K562 (cell line): ENCODE measurements around the gene LRRC43. TPM values are rescaled to one million over a fixed set of nuclear protein-coding genes. Genes with fewer than 3 reads are reported as not detected.
A peak's percentile ranks its signal among the peaks of the same experiment; 100 is the strongest.

Experiments
- CHCHD3 ChIP-seq: fragments of 250-450 bp; sonication (Bioruptor Pico); IDR thresholded peaks from 2 replicates; pipeline ENCODE4 v2.1.2; 2022; ENCODE audit warnings: mild to moderate bottlenecking
- ETV1 ChIP-seq: fragments of 450-650 bp; conservative IDR thresholded peaks from 2 replicates; pipeline ENCODE4 v1.6.1; 2016; ENCODE audit warnings: missing genetic modification characterization, control low read depth, low read depth, missing compliant biosample characterization
- FOXA1 ChIP-seq: fragments of 450-650 bp; IDR thresholded peaks from 2 replicates; pipeline ENCODE4 v1.6.1; 2016; ENCODE audit warnings: mild to moderate bottlenecking, borderline replicate concordance
- FOXK1 ChIP-seq: sonication (generic); formaldehyde crosslinking; IDR thresholded peaks from 2 replicates; pipeline ENCODE4 v1.8.0; 2022; ENCODE audit warnings: missing genetic modification reagents, mild to moderate bottlenecking, borderline replicate concordance
- HSF4 ChIP-seq: fragments of 250-450 bp; sonication (Bioruptor Pico); IDR thresholded peaks from 2 replicates; pipeline ENCODE4 v2.1.2; 2022; ENCODE audit warnings: mild to moderate bottlenecking, moderate library complexity, borderline replicate concordance
- MTA3 ChIP-seq: fragments of 450-650 bp; formaldehyde crosslinking; IDR thresholded peaks from 2 replicates; pipeline ENCODE4 v1.6.1; 2017; ENCODE audit warnings: mild to moderate bottlenecking, borderline replicate concordance
- POLR2A ChIP-seq: fragments of 450-650 bp; conservative IDR thresholded peaks from 2 replicates; pipeline ENCODE4 v1.6.1; 2016
- POLR2G ChIP-seq: fragments of 200-400 bp; formaldehyde crosslinking; IDR thresholded peaks from 2 replicates; pipeline ENCODE4 v1.6.1; 2017; ENCODE audit warnings: low read depth, mild to moderate bottlenecking, antibody characterized with exemption, low read length, moderate library complexity
- RAD51 ChIP-seq: fragments of 450-650 bp; IDR thresholded peaks from 2 replicates; pipeline ENCODE4 v1.7.1; 2016; ENCODE audit warnings: low read depth, mild to moderate bottlenecking, borderline replicate concordance
- SAFB2 ChIP-seq: fragments of 200-400 bp; formaldehyde crosslinking; IDR thresholded peaks from 2 replicates; pipeline ENCODE4 v1.6.1; 2018; ENCODE audit warnings: borderline replicate concordance, low read length, low read depth, moderate library complexity; ENCODE audit not compliant: severe bottlenecking
- TRIM24 ChIP-seq, 2 experiments: fragments of 450-650 bp; IDR thresholded peaks; 2 replicates each; pipeline ENCODE4 v1.6.1; 2016
- ZNF121 ChIP-seq: sonication (generic); formaldehyde crosslinking; conservative IDR thresholded peaks from 2 replicates; pipeline ENCODE4 v1.8.0; 2022; ENCODE audit warnings: missing genetic modification reagents
- ZNF583 ChIP-seq: fragments of 250-450 bp; sonication (Bioruptor Pico); IDR thresholded peaks from 2 replicates; pipeline ENCODE4 v1.4.0; 2020
- ZNF785 ChIP-seq: fragments of 250-450 bp; sonication (Bioruptor Pico); IDR thresholded peaks from 2 replicates; pipeline ENCODE4 v1.4.0; 2020; ENCODE audit warnings: mild to moderate bottlenecking
- polyA plus RNA-seq, 8 experiments: library from polyadenylated mRNA; depleted of rRNA in 4 of 8; stranded (reverse) in 5 of 8; unstranded in 3 of 8; fragments of >200 nt; fragmentation: Nextera tagmentation in 2 of 8; fragmentation: Illumina TruSeq in 1 of 8; extraction: Ambion mirVana in 2 of 8; extraction: Trizol in 1 of 8; gene quantifications; 2 replicates each; pipeline versions ENCODE4 v1.2.1 to v1.2.3, GENCODE V29; 2011 to 2014; ENCODE audit warnings: inconsistent platforms in 1 of 8, missing spikeins in 1 of 8
- total RNA-seq, 7 experiments: library from RNA; depleted of rRNA in 6 of 7; stranded (reverse); fragments of >200 nt in 6 of 7; fragmentation: Illumina TruSeq in 2 of 7; extraction: Trizol in 2 of 7; gene quantifications; 2 replicates each; pipeline versions ENCODE4 v1.2.1 to v1.2.3, GENCODE V29; 2011 to 2021; ENCODE audit warnings: low replicate concordance in 1 of 7
- TF ChIP-seq, protein P1 (sequence below): fragments of 200-800 bp; sonication (Bioruptor generic); IDR thresholded peaks from 2 replicates; pipeline ENCODE4 v1.6.1; 2017; ENCODE audit warnings: missing genetic modification characterization, missing compliant biosample characterization
- TF ChIP-seq, protein P2 (sequence below), 3 experiments: fragments of 200-800 bp in 1 of 3; fragments of 250-450 bp in 1 of 3; fragments of 450-650 bp in 1 of 3; sonication (Bioruptor Pico) in 1 of 3; sonication (Bioruptor generic) in 1 of 3; formaldehyde crosslinking in 1 of 3; IDR thresholded peaks; 2 replicates each; pipeline versions ENCODE4 v1.6.1 to v1.8.0; 2016 to 2022; ENCODE audit warnings: mild to moderate bottlenecking in 2 of 3, missing genetic modification characterization in 2 of 3, missing compliant biosample characterization in 1 of 3, moderate library complexity in 1 of 3
- TF ChIP-seq, protein P3 (sequence below), 2 experiments: fragments of 200-800 bp in 1 of 2; sonication (Bioruptor generic) in 1 of 2; sonication (generic) in 1 of 2; formaldehyde crosslinking in 1 of 2; IDR thresholded peaks in 1 of 2; conservative IDR thresholded peaks in 1 of 2; 2 replicates each; pipeline versions ENCODE4 v1.5.0 to v1.6.1; 2016 to 2020; ENCODE audit warnings: missing compliant biosample characterization in 1 of 2, missing genetic modification characterization in 1 of 2, missing genetic modification reagents in 1 of 2
- TF ChIP-seq, protein P4 (sequence below): fragments of 250-450 bp; sonication (Bioruptor Pico); IDR thresholded peaks from 2 replicates; pipeline ENCODE4 v1.5.1; 2021; ENCODE audit warnings: mild to moderate bottlenecking

The LRRC43 gene
- total and polyA plus RNA-seq, 9 of the 15 experiments (the other 6 are each of a cell fraction or from before 2014, with no cell fraction given), result 0.19 TPM; not detected in 8

DNA sequence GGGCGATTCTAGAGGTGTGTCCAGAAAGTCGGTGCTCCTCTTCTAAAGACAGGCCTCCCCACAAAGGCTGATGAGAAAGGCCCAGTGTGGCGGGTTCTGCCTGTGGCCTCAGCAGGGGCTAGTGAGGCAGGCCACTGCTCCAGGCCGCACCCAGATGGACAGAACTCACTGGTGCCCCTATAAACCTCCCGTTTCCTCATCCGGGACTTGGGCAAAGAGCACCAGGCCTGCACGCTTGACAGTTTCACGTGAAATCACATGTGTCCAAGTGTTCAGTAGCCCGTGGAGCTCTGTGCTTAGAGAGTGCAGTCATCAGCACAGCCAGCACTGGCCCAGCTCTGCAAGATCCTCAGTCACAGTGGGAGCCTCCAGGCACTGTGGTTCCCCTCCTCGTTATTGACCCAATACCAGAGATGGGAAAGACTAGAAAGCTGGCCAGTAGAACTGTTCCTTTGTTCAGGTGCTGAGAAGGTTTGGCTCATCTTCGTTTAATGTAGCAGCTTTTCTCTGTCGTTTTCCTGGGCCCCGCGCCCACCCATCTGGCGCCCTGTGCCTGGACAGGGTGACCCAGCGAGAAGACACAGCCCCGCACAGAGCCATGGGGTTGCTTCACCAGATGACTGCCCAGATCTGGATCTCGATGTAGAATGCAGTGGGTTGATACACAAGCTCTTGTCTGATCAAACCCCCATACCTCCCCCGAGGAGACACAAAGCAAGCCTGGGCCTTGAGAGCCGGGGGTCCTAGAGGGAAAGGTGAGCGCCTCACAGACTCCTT lies 35.2 kb upstream of the LRRC43 start (continued):
- TF ChIP-seq HSF4 (CRISPR knock-in tag) (no peak), TRIM24 (IDR thresholded peaks at IDR 0.05) (no peak), ZNF583 (CRISPR knock-in tag) (no peak), CHCHD3 (CRISPR knock-in tag) (no peak), ZNF785 (CRISPR knock-in tag) (no peak), FOXK1 (no peak), POLR2G (peak; percentile 50; the same call in 1 of the 2 replicates), SAFB2 (no peak), POLR2A (peak; percentile 66), RAD51 (no peak), MTA3 (no peak), FOXA1 (no peak), ETV1 (tag) (no peak), ZNF121 (0 out of 2 replicates have a peak, but pooled peaks have one; percentile 34)
- TF ChIP-seq, protein P1, sequence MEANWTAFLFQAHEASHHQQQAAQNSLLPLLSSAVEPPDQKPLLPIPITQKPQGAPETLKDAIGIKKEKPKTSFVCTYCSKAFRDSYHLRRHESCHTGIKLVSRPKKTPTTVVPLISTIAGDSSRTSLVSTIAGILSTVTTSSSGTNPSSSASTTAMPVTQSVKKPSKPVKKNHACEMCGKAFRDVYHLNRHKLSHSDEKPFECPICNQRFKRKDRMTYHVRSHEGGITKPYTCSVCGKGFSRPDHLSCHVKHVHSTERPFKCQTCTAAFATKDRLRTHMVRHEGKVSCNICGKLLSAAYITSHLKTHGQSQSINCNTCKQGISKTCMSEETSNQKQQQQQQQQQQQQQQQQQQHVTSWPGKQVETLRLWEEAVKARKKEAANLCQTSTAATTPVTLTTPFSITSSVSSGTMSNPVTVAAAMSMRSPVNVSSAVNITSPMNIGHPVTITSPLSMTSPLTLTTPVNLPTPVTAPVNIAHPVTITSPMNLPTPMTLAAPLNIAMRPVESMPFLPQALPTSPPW, result no peak
- TF ChIP-seq, protein P2, sequence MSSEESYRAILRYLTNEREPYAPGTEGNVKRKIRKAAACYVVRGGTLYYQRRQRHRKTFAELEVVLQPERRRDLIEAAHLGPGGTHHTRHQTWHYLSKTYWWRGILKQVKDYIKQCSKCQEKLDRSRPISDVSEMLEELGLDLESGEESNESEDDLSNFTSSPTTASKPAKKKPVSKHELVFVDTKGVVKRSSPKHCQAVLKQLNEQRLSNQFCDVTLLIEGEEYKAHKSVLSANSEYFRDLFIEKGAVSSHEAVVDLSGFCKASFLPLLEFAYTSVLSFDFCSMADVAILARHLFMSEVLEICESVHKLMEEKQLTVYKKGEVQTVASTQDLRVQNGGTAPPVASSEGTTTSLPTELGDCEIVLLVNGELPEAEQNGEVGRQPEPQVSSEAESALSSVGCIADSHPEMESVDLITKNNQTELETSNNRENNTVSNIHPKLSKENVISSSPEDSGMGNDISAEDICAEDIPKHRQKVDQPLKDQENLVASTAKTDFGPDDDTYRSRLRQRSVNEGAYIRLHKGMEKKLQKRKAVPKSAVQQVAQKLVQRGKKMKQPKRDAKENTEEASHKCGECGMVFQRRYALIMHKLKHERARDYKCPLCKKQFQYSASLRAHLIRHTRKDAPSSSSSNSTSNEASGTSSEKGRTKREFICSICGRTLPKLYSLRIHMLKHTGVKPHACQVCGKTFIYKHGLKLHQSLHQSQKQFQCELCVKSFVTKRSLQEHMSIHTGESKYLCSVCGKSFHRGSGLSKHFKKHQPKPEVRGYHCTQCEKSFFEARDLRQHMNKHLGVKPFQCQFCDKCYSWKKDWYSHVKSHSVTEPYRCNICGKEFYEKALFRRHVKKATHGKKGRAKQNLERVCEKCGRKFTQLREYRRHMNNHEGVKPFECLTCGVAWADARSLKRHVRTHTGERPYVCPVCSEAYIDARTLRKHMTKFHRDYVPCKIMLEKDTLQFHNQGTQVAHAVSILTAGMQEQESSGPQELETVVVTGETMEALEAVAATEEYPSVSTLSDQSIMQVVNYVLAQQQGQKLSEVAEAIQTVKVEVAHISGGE (CRISPR knock-in tag; IDR thresholded peaks at IDR 0.05), result no peak
- TF ChIP-seq, protein P3, sequence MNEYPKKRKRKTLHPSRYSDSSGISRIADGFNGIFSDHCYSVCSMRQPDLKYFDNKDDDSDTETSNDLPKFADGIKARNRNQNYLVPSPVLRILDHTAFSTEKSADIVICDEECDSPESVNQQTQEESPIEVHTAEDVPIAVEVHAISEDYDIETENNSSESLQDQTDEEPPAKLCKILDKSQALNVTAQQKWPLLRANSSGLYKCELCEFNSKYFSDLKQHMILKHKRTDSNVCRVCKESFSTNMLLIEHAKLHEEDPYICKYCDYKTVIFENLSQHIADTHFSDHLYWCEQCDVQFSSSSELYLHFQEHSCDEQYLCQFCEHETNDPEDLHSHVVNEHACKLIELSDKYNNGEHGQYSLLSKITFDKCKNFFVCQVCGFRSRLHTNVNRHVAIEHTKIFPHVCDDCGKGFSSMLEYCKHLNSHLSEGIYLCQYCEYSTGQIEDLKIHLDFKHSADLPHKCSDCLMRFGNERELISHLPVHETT (CRISPR knock-in tag; conservative IDR thresholded peaks at IDR 0.05 in 1 of 2, IDR thresholded peaks at IDR 0.05 in 1 of 2), result no peak
- TF ChIP-seq, protein P4, sequence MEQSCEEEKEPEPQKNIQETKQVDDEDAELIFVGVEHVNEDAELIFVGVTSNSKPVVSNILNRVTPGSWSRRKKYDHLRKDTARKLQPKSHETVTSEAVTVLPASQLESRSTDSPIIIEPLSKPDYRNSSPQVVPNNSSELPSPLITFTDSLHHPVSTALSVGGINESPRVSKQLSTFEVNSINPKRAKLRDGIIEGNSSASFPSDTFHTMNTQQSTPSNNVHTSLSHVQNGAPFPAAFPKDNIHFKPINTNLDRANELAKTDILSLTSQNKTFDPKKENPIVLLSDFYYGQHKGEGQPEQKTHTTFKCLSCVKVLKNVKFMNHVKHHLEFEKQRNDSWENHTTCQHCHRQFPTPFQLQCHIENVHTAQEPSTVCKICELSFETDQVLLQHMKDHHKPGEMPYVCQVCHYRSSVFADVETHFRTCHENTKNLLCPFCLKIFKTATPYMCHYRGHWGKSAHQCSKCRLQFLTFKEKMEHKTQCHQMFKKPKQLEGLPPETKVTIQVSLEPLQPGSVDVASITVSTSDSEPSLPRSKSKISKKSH (CRISPR knock-in tag), result no peak
